GM19468 (cell line): ENCODE data around the gene ATP6V0C.

Experiments
- ATAC-seq: cut with Tn5 transposase; IDR thresholded peaks from one replicate; pipeline ENCODE4 v1.9.1; 2021; ENCODE audit warnings: mild to moderate bottlenecking, moderate library complexity, moderate number of reproducible peaks; ENCODE audit not compliant: unreplicated experiment; ENCODE audit errors: extremely low read depth

The ATP6V0C gene

DNA sequence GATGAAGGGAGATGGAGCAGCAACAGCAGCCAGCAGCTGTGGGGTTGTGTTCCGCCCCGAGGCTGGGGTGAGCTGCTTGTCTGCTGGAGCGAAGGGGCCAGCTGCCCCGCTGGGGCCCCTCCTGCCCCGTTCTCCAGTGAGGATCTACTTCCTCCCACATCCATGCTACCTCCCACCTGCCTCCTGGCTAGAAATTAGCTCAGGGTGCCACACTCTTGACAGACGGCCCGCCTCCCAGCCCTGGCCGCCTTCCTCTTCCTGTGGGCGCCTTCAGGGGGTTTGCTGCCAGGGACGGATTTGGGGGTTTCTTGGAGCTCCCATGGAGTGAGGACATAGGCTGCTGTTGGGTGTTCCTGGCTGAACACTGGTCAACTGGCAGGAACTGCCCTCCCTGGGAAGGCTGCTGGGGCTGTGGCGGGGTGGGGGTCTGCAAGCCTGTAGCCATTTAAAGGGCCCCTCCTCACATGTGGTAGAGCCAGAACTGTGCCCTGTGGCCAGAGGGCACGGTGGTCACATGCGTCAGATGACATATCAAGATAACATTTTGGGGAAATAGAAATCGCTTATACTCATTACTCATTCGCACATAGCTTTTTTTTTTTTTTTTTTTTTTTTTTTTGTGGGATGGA, 25.7 kb upstream of the ATP6V0C start:
- no peak for ATAC-seq

DNA sequence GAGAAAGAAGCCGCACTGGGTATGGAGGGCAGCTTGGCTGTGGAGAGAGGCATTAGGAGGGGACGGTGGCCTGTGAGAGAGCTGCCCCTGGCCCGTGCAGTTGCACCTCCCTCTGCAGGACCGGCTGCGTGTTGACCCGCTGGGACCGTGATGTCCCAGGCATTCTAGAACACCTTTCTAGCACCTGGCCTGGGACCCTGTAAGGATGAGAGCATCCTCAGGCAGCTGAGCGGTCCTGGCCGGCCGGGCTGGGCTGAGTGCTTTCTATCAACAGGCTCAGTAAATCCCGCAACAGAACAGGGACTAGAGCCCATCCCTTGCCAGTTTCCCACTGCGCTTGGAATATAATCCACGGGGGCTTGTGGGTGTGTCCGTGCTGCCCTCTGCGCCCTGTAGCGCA, 24.2 kb upstream of the ATP6V0C start:
- no peak for ATAC-seq

GRCh38 chr16:2490190-2491105, 23.3 kb upstream of the ATP6V0C start:
- ATAC-seq = no peak

GRCh38 chr16:2492292-2492691, 21.5 kb upstream of the ATP6V0C start:
- no peak for ATAC-seq

GRCh38 chr16:2493605-2494004, 20.1 kb upstream of the ATP6V0C start:
- ATAC-seq = no peak

DNA sequence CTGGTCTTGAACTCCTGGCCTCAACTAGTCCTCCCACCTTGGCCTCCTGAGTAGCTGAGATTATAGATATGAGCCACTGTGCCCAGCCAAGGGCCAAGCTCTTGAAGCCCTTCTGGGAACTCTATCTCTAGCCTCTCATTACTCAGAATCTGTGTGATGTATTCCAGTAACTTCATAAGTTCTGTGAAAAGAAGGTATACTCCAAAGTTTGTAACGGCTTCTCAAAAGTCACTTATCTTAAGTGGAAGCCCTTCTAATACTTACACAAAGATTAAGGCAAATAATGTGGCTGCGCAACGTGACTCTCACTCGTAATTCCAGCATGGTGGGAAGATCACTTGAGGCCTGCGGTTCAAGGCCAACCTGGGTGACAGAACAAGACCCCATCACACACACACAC, 19.1 kb upstream of the ATP6V0C start:
- ATAC-seq = no peak

DNA sequence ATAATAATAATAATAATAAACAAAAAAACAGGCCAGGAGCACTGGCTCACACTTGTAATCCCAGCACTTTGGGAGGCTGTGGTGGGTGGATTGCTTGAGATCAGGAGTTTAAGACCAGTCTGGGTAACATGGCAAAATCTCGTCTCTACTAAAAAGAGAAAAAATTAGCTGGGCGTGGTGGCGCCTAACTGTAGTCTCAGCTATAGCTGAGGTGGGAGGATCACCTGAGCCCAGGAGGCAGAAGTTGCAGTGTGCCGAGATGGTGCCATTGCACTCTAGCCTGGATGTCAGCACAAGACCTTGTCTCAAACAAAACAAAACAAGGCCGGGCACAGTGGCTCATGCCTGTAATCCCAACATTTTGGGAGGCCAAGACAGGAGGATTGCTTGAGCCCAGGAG, 18.7 kb upstream of the ATP6V0C start:
- ATAC-seq = no peak

- ATAC-seq = no peak
Observed at GRCh38 chr16:2496223-2497115, 17.3 kb upstream of the ATP6V0C start.

- no peak for ATAC-seq
Observed at GRCh38 chr16:2497116-2497630, 16.6 kb upstream of the ATP6V0C start.

DNA sequence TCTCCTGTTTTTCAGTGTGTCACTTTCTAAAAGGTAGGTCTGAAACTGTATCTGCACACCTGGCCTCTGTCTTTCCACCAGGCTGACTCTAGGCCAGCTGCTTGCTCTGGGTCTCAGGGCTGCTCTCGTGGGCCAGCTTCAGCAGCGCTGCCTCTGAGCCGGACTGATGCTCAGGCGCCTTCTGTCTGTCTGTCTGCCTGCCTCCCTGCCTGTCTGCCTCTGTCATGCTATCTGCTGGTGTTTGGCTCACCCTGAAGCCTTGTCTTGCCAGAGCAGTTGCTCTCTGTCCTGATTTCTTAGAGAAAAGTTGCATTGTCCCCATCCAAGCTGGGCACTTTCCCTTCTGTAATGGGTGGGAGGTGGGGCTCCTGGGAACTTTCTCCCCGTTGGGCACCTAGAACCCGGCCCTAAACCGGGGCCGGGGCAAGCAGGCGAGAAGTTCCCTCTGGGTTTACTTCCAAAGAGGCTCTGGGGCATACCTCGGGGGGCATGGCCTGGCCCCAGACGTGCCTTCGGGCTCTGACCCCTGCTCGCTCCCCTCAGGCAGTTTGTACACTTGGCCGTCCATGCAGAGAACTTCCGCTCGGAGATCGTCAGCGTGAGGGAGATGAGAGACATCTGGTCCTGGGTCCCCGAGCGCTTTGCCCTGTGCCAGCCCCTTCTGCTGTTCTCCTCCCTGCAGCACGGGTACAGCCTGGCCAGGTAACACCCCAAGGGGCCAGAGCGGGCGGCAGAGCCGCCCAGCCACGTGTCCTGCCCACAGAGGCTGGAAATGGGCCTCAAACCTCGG, 15.9 kb upstream of the ATP6V0C start:
- ATAC-seq = no peak

DNA sequence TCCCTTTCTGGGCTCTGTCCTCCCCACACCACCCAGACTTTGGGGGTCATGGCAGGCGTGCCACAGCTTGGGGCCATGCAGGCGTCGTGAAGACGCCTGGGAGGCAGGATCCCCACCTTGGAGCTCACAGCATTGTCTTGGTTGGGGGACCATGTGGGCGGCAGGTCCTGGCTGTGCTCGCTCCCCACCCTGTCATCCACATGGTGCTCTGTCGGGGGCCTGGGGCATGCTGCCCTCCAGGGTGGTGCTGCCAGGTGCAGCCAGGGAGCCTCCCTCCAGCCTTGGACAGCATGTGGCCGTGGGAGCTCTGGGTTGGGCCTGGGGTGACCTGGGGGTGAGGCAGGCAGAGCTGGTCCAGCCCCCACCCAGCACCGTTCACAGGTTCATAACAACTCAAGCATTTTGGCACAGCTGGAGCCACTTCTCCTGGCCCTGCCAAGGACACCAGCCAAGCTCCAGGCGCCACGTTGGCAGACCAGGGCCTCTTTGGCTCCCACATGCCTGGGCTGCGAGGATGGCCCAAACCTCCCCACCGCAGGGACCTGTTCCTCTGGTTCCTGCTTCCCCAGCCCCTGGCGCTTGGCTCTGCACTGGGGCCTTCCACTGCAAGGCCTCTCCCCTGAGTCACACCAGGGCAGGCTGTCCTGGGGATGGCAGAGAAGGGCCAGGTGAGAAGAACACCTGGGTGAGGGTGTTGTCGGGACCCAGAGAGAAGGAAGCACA, 15.1 kb upstream of the ATP6V0C start:
- no peak for ATAC-seq

DNA sequence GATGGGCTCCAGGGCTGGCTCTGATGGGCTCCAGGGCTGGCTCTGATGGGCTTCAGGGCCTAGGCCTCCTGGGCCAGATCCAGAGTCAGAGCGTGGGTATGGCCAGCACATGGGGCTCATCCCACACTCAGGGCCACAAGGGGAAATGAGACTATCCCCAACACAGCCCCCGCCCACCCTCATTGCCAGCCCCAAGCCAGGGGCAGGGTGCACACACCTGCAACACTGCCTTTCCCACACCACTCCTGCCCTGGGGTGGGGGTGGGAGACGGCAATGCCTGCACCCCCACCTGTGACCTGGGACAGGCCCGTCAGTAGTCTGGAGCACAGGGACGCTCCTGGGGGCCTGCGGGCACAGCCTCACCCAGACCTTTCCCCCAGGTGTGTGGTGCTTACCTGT, 14.3 kb upstream of the ATP6V0C start:
- no peak for ATAC-seq

GRCh38 chr16:2499890-2500429, 13.8 kb upstream of the ATP6V0C start:
- ATAC-seq = no peak

DNA sequence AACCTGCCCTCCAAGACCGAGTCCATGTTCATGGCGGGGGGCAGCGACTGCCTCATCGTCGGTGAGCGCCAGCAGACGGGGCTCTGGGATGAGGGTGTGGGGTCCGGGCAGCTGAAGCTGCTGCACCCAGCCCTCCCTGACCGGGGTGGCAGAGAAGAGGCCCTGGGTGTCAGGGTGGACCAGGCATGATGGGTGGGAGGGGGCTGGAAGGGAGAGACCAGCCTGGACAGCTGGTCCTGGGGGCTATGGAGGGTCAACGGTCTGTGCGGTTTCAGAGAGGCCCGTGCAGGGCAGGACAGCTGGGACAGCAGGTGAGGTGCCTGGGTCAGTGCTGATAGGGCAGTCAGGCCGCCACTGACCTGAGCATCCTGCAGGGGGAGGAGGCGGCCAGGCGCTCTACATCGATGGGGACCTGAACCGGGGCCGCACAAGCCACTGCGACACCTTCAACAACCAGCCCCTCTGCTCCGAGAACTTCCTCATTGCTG, 13.3 kb upstream of the ATP6V0C start:
- ATAC-seq = no peak

DNA sequence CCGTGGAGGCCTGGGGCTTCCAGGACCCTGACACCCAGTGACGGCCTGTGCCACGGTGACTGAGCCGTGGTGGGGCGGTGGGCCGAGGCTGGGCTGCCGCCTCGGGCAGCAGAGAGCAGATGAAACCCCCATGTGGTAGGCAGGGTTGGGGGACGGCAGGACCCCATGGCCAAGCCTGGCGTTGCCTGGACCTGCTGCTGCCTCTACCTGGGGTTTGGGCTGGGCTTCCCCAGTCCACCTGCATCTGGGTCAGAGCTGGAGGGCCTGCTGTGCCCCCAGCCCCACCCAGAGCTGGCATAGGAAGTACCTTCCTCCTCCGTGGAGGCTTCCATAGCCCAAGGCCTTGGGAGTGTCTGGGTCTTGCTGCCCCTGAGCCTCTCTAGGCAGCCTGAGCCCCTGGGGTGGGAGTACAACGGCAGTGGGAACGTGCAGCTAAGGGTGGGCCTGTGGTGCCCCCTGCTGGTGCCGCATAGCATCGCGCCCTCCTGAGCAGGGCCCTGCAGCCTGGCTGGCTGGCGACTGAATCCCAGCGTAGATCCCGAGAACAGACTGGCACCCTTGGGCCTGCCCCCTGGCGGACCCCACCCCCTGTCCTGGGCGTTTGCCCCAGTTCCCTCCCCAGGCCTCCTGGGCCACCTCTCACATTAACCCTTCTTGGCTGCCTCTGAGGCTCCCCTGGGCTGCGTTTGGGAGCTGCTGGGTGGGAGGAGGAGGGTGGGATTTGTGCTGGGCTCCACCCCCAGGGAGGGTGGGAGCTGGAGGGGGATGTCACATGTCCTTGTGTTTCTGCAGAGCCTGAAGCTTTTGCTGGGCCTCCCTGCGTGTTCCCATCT, 12.6 kb upstream of the ATP6V0C start:
- no peak for ATAC-seq

GRCh38 chr16:2501946-2502895, 11.5 kb upstream of the ATP6V0C start:
- no peak for ATAC-seq

DNA sequence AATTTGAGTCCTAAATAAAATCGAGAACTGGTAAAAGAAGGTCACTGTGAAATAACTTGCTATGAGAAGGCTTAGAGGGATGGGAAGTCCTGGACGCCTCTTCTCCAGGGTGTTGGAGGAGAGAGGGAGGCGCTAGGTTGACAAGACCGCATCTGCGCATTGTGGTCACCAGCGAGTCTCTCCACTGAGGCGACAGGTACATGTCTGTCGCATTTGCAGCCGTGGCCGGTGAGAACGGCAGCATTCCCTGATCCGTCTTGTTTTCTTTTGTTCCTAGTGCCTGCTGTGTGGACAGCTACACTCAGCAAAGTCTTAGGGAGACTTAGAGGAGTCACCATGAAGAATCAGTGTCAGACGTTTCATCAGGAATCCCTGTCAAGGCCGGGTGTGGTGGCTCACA, 8.1 kb upstream of the ATP6V0C start:
- ATAC-seq = no peak
